ENCODE measurements around the gene TNNI2.

GRCh38 chr11:1869427-1870325 lies 30.9 kb downstream of the TNNI2 start:
- no peak for TF ChIP-seq POLR2A (IDR thresholded peaks at IDR 0.05; ENCODE audit: low read depth)
- TF ChIP-seq CTCF (IDR thresholded peaks at IDR 0.05) = peak in 1 of 3 experiments; percentile 19
- no peak for TF ChIP-seq POLR2AphosphoS5 (IDR thresholded peaks at IDR 0.05)

Data from esophagus muscularis mucosa (tissue), 3 donors.